DMS153 (cell line): ENCODE measurements around the gene FAM193A.
"Not testable (repeated sequence)": the region's sequence is repeated elsewhere in the genome, so short reads cannot be mapped to it uniquely, and the experiment has no call there.

Source experiments
- DNase-seq: peaks from one replicate; lab custom pipeline; 2025; lab: John Stamatoyannopoulos, UW

Gene FAM193A

GRCh38 chr4:2728221-2728620 lies 191.8 kb downstream of the FAM193A start:
- DNase-seq: no peak

GRCh38 chr4:2728806-2729532 lies 192.5 kb downstream of the FAM193A start:
- DNase-seq: no peak

- DNase-seq: no peak
Observed at GRCh38 chr4:2729533-2729875, 193.1 kb downstream of the FAM193A start.

- no peak for DNase-seq
Observed at GRCh38 chr4:2731907-2732317, 195.5 kb downstream of the FAM193A start.

- no peak for DNase-seq
Observed at GRCh38 chr4:2732526-2732925, 196.1 kb downstream of the FAM193A start.

GRCh38 chr4:2733001-2733843 lies 196.8 kb downstream of the FAM193A start:
- DNase-seq: no peak

GRCh38 chr4:2733844-2734574 lies 197.6 kb downstream of the FAM193A start:
- no peak for DNase-seq

- no peak for DNase-seq
Observed at GRCh38 chr4:2734612-2735011, 198.2 kb downstream of the FAM193A start.

GRCh38 chr4:2735869-2736268 lies 199.4 kb downstream of the FAM193A start:
- no peak for DNase-seq

GRCh38 chr4:2738296-2738695 lies 201.8 kb downstream of the FAM193A start:
- not testable (repeated sequence) for DNase-seq

GRCh38 chr4:2741626-2742025 lies 205.2 kb downstream of the FAM193A start:
- DNase-seq: no peak

GRCh38 chr4:2742081-2742822 lies 205.8 kb downstream of the FAM193A start:
- DNase-seq: no peak

GRCh38 chr4:2742823-2743517 lies 206.5 kb downstream of the FAM193A start:
- DNase-seq: no peak

- DNase-seq: peak; percentile 25
Observed at GRCh38 chr4:2743518-2744445, 207.3 kb downstream of the FAM193A start.

GRCh38 chr4:2744576-2745270 lies 208.3 kb downstream of the FAM193A start:
- DNase-seq: no peak

- DNase-seq: no peak
Observed at GRCh38 chr4:2745516-2745915, 209.1 kb downstream of the FAM193A start.

GRCh38 chr4:2745981-2746806 lies 209.7 kb downstream of the FAM193A start:
- no peak for DNase-seq

GRCh38 chr4:2746891-2747695 lies 210.6 kb downstream of the FAM193A start:
- no peak for DNase-seq
